AG04449 (cell line): ENCODE results near the gene CDK15.

ENCODE experiments used
- CTCF ChIA-PET: fragments of 350-600 bp; formaldehyde crosslinking; extraction: SDS; loops from one replicate; lab custom pipeline; 2021; ENCODE audit warnings: antibody characterized with exemption; lab: Yijun Ruan, JAX
- POLR2A ChIA-PET: fragments of 400-600, 350-600 bp; formaldehyde crosslinking; extraction: SDS; loops from one replicate; lab custom pipeline; 2020; ENCODE audit warnings: antibody characterized with exemption, inconsistent platforms; lab: Yijun Ruan, JAX
- DNase-seq: peaks from one replicate; pipeline ENCODE4 v3.0.0-alpha.2; 2010; ENCODE audit warnings: low read depth, low spot score
- H3K4me3 ChIP-seq: 2 replicates; pipeline ENCODE4 v1.5.1; 2011; ENCODE audit warnings: low read depth, mild to moderate bottlenecking, control low read depth, low read length
- CTCF ChIP-seq: IDR thresholded peaks from one replicate; pipeline ENCODE4 v1.5.1; 2011; ENCODE audit warnings: mild to moderate bottlenecking, moderate library complexity, low read length, control low read depth, inconsistent platforms; ENCODE audit not compliant: insufficient read depth; ENCODE audit errors: missing control alignments

CDK15 gene

GRCh38 chr2:201790989-201791388, 15.3 kb upstream of the CDK15 start:
- ChIA-PET CTCF (interaction anchor here (1.4 kb wide), 1 partner anchor 10 kb away, joined by 3 read pairs; the partner anchor contains the start of gene ALS2), POLR2A (no interaction called here)
- H3K4me3 ChIP-seq: no peak overlapping the region
- TF ChIP-seq CTCF: no peak
- no peak for DNase-seq

GRCh38 chr2:201793631-201794030, 12.7 kb upstream of the CDK15 start:
- no peak for TF ChIP-seq CTCF
- H3K4me3 ChIP-seq: no peak overlapping the region
- no peak for DNase-seq
- ChIA-PET POLR2A (interaction anchor here (0.8 to 1.6 kb wide), 2 partner anchors 10 to 13 kb away, joined by 3 to 8 read pairs; partner anchors contain the start of gene ALS2), CTCF (interaction anchor here (1.0 to 5.3 kb wide), 6 partner anchors 11 to 385 kb away, joined by 3 to 32 read pairs (median 6); no protein-coding TSS in a partner anchor)

GRCh38 chr2:201794294-201794693, 12.0 kb upstream of the CDK15 start:
- DNase-seq: no peak
- POLR2A ChIA-PET: interaction anchor here (0.8 to 1.6 kb wide), 2 partner anchors 9 to 13 kb away, joined by 3 to 8 read pairs; partner anchors contain the start of gene ALS2
- no peak overlapping the region for H3K4me3 ChIP-seq
- CTCF ChIA-PET: interaction anchor here (1.0 to 5.3 kb wide), 12 partner anchors 11 to 385 kb away, joined by 3 to 59 read pairs (median 6); partner anchors contain the start of gene ALS2
- no peak for TF ChIP-seq CTCF

- ChIA-PET POLR2A (no interaction called here), CTCF (interaction anchor here (0.7 to 5.3 kb wide), 25 partner anchors 8 to 383 kb away, joined by 3 to 59 read pairs (median 4); partner anchors contain the start of gene ALS2)
- peak; percentile 81 for TF ChIP-seq CTCF
- DNase-seq: no peak
- H3K4me3 ChIP-seq: no peak overlapping the region
These were observed 10.5 kb upstream of the CDK15 start for GRCh38 chr2:201795607-201796477.

GRCh38 chr2:201796478-201796865, 9.9 kb upstream of the CDK15 start:
- POLR2A ChIA-PET: no interaction called here
- DNase-seq: no peak
- no peak overlapping the region for H3K4me3 ChIP-seq
- no peak for TF ChIP-seq CTCF
- CTCF ChIA-PET: interaction anchor here (0.7 to 5.3 kb wide), 12 partner anchors 9 to 521 kb away, joined by 3 to 59 read pairs (median 3); no protein-coding TSS in a partner anchor
